ENCODE results near the gene SHTN1.

SHTN1 gene

GRCh38 chr10:116995648-116996047 lies 9.3 kb downstream of the SHTN1 start:
- no peaks in the 10 kb centered on the region for H3K4me1 Mint-ChIP-seq
- no peaks in the 10 kb centered on the region for H3K36me3 Mint-ChIP-seq
- H3K4me3 Mint-ChIP-seq: no peak overlapping the region
- no peaks in the 10 kb centered on the region for H3K9me3 Mint-ChIP-seq
- DNase-seq (no peak), ATAC-seq (replicated peaks) (no peak)
- H3K27me3 Mint-ChIP-seq: peaks cover 15% of the 10 kb centered on the region in 2 donors
- no peak overlapping the region for H3K27ac Mint-ChIP-seq

DNA sequence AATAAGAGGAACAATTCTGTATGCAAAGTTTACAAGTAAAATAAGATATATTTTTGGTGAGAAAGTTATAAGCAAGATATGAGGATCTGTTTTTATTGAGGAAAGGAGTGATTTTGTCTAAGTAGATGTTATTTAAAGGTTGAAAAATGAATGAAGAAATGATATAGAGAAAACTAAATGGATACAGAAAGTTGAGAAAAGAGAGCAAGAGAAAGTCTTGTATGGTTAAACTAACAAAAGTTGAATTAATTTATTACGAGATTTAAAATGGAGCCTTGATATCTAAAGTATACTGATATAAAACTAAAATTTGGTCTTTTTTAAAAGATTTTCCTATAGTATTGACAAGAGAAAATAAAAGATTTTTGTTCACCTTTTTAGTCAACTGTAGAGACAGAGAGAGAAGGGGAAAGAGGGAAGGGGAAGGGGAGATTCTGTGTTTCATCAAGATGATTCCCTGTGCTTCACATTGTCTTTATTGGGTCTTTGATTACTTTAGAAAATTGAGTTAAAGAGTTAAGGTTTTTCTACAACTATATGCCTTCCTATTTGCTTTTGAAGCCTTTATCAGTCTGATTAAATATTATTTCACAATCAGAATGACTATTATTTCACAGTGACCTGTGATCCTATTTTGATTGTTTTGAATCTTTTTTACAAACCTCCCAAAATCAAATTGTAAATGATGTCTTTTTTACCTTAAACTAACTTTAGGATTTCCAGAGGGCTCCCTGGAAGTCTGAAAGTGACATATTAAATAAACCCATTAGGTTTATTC lies 10.7 kb downstream of the SHTN1 start:
- no peaks in the 10 kb centered on the region for H3K4me1 Mint-ChIP-seq
- H3K27ac Mint-ChIP-seq: no peak overlapping the region
- no peaks in the 10 kb centered on the region for H3K9me3 Mint-ChIP-seq
- H3K4me3 Mint-ChIP-seq: no peak overlapping the region
- peaks cover 12 to 15% of the 10 kb centered on the region in 2 donors for H3K27me3 Mint-ChIP-seq
- ATAC-seq (replicated peaks) (no peak), DNase-seq (no peak)
- H3K36me3 Mint-ChIP-seq: no peaks in the 10 kb centered on the region

DNA sequence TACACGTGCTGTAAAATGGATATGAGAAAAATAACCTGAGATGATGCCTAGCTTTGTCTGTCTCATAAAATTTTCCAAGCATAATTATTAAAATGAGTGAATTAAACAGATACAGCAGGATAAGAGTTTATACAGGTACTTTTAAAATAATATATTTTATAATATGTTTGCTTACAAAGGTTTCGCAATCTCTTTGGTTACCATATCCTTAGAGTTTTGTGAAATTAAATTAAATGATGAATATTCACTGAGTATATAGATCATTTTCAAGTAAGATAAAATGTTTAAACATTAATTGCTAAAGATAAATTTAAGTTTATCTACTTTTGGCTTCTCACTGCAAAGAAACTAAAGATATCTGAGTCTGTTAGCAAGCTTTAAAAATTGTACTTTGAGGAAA lies 11.4 kb downstream of the SHTN1 start:
- Mint-ChIP-seq H3K27me3 (peaks cover 12 to 15% of the 10 kb centered on the region in 2 donors), H3K27ac (no peak overlapping the region), H3K4me3 (no peak overlapping the region), H3K36me3 (no peaks in the 10 kb centered on the region), H3K4me1 (no peaks in the 10 kb centered on the region), H3K9me3 (no peaks in the 10 kb centered on the region)
- ATAC-seq (replicated peaks) (no peak), DNase-seq (no peak)

DNA sequence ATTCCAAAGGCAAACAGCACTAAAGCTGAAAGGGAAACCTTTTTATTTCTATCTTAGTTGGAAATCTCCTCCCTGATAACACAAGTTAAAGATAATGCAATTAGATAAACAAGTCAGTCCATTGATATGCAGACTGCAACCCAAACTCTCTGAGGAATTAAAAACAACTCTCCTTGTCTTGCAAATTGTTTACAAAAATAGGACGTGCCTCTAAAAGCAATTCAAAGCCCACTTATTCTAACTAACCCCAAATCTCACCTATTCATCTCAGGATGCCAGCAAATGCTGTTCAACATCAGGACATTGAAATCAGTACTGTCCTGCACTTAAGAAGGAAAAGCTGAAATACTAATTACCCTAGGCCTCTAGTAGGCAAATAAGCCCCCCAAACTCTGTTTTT lies 12.8 kb downstream of the SHTN1 start:
- no peaks in the 10 kb centered on the region for H3K4me1 Mint-ChIP-seq
- no peak overlapping the region for H3K4me3 Mint-ChIP-seq
- DNase-seq: no peak
- ATAC-seq (replicated peaks): no peak
- H3K36me3 Mint-ChIP-seq: no peaks in the 10 kb centered on the region
- peaks cover 7 to 9% of the 10 kb centered on the region in 2 donors for H3K27me3 Mint-ChIP-seq
- peaks cover 0 to 1% of the 10 kb centered on the region in 2 donors for H3K9me3 Mint-ChIP-seq
- H3K27ac Mint-ChIP-seq: no peak overlapping the region

- Mint-ChIP-seq H3K4me3 (no peak overlapping the region), H3K27ac (no peak overlapping the region), H3K9me3 (peaks cover 0 to 2% of the 10 kb centered on the region in 2 donors), H3K27me3 (no peaks in the 10 kb centered on the region), H3K36me3 (no peaks in the 10 kb centered on the region), H3K4me1 (no peaks in the 10 kb centered on the region)
- DNase-seq (no peak), ATAC-seq (replicated peaks) (no peak)
Observed at GRCh38 chr10:116990276-116990800, 14.6 kb downstream of the SHTN1 start.

- peaks cover 0 to 2% of the 10 kb centered on the region in 2 donors for H3K9me3 Mint-ChIP-seq
- H3K4me3 Mint-ChIP-seq: no peak overlapping the region
- H3K4me1 Mint-ChIP-seq: no peaks in the 10 kb centered on the region
- H3K27me3 Mint-ChIP-seq: no peaks in the 10 kb centered on the region
- no peak overlapping the region for H3K27ac Mint-ChIP-seq
- H3K36me3 Mint-ChIP-seq: no peaks in the 10 kb centered on the region
- no peak for ATAC-seq (replicated peaks)
- DNase-seq: no peak
Observed at GRCh38 chr10:116989439-116989838, 15.5 kb downstream of the SHTN1 start.

DNA sequence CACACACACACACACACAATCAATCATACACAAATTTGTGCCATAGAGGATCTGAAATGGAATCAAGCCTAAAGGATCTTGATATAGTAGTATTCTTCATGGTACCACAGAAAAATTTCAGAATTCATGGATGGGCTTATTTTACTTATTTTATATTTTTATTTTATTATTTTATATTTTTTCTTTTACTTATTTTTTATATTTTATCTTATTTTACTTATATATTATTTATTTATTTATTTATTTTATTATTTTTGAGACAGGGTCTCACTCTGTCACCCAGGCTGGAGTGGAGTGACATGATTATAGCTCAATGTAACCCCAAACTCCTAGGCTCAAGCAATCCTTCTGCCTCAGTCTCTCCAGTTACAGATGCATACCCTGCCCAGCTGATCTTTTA lies 16.7 kb downstream of the SHTN1 start:
- DNase-seq (no peak), ATAC-seq (replicated peaks) (no peak)
- Mint-ChIP-seq H3K27ac (no peak overlapping the region), H3K36me3 (no peaks in the 10 kb centered on the region), H3K9me3 (peaks cover 0 to 2% of the 10 kb centered on the region in 2 donors), H3K4me3 (no peak overlapping the region), H3K27me3 (no peaks in the 10 kb centered on the region), H3K4me1 (no peaks in the 10 kb centered on the region)

DNA sequence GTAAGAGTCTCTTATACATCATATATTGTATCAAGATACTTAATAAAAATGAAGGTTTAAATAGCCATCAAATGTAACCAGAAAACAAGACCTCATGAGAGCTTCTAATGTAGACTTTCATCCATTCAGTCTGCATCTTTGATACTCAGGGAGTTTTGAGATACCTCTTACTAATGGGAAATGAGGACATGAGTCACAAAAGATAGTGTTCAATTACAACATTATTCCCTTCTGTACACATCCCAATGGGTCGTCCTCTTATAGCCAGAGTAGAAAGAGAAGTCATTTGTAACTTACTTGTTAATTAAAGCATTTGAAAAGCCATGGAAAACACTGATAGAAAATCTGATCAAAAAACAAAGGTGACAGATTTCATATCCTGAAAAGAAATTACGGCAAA lies 19.4 kb downstream of the SHTN1 start:
- DNase-seq: no peak
- no peaks in the 10 kb centered on the region for H3K27me3 Mint-ChIP-seq
- H3K9me3 Mint-ChIP-seq: peaks cover 0 to 2% of the 10 kb centered on the region in 2 donors
- no peaks in the 10 kb centered on the region for H3K36me3 Mint-ChIP-seq
- no peak for ATAC-seq (replicated peaks)
- no peak overlapping the region for H3K4me3 Mint-ChIP-seq
- no peaks in the 10 kb centered on the region for H3K4me1 Mint-ChIP-seq
- no peak overlapping the region for H3K27ac Mint-ChIP-seq

DNA sequence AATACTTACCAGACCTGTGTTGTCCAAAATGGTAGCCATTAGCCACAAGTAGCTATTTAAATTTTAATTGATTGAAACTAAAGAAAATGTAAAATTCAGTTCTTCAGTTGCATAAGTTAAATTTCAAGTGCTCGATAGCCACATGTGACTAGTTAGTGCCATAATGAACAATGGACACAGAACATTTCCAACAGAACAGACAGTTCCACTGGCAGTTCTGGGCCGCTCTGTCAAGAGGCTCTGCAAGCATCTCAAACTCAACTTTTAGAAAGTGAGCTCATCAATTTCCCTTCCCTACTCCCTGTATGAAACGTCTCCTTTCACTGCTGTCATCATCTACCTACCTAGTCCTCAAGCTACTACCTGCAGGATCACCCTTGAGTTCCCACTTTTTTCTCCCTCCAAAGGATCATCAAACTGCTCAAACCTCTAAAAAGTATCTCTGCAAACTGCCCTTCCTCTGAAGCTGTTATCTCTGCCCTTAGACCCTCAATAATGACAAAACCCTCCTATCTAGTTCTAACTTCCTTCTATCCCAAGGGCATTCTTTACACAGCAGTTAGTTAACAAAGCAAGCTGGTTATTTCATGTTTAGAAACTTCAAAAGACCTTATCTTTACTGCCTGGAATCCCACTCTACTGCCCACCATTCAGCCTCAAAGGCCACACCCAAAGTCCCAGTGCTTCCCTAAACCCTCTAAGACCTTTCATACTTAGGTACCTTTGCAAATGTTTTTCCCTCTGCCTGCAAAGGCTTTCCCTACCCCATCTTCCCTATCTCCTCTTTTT lies 20.6 kb downstream of the SHTN1 start:
- H3K4me1 Mint-ChIP-seq: no peaks in the 10 kb centered on the region
- H3K27ac Mint-ChIP-seq: no peak overlapping the region

DNA sequence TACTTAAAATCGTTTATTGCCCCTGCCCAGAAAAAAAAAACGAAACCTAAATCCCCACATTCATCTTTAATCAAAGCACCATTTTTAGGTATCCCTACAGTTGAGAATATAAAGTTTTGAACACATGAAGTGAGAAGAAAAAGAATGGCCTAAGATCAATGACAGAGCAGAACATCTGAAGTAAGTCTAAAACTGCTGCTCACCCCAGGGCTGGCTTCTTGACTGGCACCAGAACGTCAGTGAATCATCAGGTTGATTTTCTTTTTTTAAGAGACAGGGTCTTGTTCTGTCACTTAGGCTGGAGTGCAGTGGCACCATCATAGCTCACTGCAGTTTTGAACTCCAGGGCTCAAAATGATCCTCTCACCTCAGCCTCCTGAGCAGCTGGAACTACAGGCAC lies 24.9 kb downstream of the SHTN1 start:
- Mint-ChIP-seq H3K4me3 (no peak overlapping the region), H3K36me3 (no peaks in the 10 kb centered on the region)
- no peak for DNase-seq

More for the DNA sequence above, 20.6 kb downstream of the SHTN1 start:
- Mint-ChIP-seq H3K9me3 (peaks cover 0 to 2% of the 10 kb centered on the region in 2 donors), H3K27me3 (no peaks in the 10 kb centered on the region), H3K36me3 (no peaks in the 10 kb centered on the region), H3K4me3 (no peak overlapping the region)
- DNase-seq (no peak), ATAC-seq (replicated peaks) (no peak)

DNA sequence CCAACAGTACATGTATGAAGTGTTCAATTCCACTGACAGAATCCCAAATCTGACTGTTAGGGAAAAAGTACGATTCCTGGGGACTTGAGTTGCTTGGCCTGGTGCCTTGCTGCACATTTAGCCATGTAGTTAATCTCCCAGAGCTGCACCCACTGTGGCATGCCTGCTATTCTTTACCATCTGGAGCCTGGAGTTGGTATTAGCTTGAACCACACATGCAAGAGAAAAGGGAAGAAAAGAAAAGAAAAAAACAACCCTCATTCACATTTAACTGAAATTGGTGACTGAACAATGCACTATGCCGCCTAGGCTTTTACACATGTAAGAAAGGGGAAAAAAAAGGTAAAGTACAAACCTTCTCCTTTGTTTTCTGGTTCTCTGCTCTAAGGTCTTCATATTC lies 26.1 kb downstream of the SHTN1 start:
- DNase-seq: no peak
- Mint-ChIP-seq H3K4me1 (no peaks in the 10 kb centered on the region), H3K4me3 (no peak overlapping the region), H3K9me3 (no peaks in the 10 kb centered on the region), H3K36me3 (no peaks in the 10 kb centered on the region), H3K27me3 (no peaks in the 10 kb centered on the region), H3K27ac (no peak overlapping the region)
- ATAC-seq (replicated peaks): no peak

More for the DNA sequence above, 24.9 kb downstream of the SHTN1 start:
- H3K4me1 Mint-ChIP-seq: no peaks in the 10 kb centered on the region
- no peak for ATAC-seq (replicated peaks)
- no peaks in the 10 kb centered on the region for H3K27me3 Mint-ChIP-seq
- H3K27ac Mint-ChIP-seq: no peak overlapping the region
- no peaks in the 10 kb centered on the region for H3K9me3 Mint-ChIP-seq

DNA sequence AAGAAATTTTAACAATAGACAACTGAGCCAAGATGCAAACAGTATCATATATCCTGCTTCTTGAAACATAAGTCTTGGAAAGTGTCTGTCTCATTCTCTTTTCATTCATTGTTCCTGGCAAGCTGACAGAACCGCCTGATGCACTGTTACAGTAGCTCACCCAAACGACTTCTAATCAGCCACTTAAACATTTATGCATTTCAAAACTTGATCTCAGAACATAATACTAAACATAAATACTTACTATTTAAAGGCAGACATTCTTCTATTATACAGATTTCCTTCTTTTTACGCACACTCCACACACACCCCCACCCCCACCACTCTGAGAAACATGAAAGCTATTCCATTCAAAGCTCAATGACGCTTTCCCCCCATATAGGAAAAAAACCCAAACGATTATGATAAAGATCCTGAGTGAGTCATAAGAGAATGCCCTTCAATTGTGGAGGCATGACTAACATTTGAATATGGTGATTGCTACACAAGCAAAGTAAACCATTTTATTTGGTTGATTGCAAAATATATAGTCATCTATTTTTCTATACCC lies 30.5 kb downstream of the SHTN1 start:
- ATAC-seq (replicated peaks) (no peak), DNase-seq (no peak)
- no peak overlapping the region for H3K4me3 Mint-ChIP-seq
- H3K9me3 Mint-ChIP-seq: no peaks in the 10 kb centered on the region
- no peaks in the 10 kb centered on the region for H3K36me3 Mint-ChIP-seq
- H3K4me1 Mint-ChIP-seq: no peaks in the 10 kb centered on the region
- no peak overlapping the region for H3K27ac Mint-ChIP-seq
- H3K27me3 Mint-ChIP-seq: no peaks in the 10 kb centered on the region

DNA sequence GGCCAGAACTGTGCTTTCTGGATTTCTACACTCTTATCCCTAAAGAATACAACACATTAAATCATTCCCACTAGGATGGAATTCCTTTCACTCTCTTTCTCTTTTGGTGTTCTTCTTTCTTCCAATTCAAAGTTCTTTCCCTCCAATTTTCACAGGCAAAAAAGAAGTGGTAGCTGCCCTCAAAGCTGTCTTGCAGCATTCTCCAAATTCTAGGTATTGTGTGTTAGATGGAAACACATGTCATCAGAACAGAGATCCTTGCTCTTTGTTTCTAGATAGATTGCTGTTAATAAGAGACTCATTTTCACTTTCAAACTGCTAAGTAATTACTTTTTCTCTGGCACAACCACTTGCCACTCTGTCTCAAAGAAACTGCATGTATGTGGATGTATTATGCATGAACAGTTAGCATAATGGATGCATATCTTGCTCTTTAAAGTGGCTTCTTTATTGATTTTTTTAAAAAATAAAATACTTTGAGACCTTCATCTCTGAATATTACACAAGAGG lies 31.0 kb downstream of the SHTN1 start:
- ATAC-seq (replicated peaks): no peak
- Mint-ChIP-seq H3K36me3 (no peaks in the 10 kb centered on the region), H3K9me3 (peaks cover 0 to 2% of the 10 kb centered on the region in 2 donors), H3K27ac (no peak overlapping the region), H3K4me1 (no peaks in the 10 kb centered on the region), H3K27me3 (no peaks in the 10 kb centered on the region), H3K4me3 (no peak overlapping the region)
- DNase-seq: no peak

DNA sequence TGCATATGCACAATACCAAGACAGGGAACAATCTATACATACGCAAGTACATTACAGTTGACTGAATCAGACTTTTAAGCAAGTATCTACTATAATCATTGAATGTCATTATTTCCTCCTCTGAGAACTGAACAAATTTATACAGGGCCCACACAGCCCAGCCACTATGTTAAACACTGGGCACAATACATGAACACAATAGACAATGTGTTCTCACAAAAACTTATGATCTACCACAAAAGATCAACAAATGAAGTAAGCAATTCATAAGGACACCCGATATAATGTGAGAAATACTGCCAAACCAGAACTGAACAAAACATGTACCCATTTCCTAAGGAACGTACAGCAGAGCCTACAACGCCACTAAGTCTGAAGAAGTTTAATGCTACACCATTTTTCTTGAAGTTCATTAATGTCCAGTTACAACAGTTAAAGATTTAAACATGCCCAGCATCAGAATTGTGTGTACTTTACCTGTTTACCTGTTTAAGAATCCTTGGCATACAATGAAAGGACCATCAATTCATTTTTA lies 31.5 kb downstream of the SHTN1 start:
- no peak overlapping the region for H3K27ac Mint-ChIP-seq
- H3K27me3 Mint-ChIP-seq: no peaks in the 10 kb centered on the region
- no peaks in the 10 kb centered on the region for H3K36me3 Mint-ChIP-seq
- DNase-seq (no peak), ATAC-seq (replicated peaks) (no peak)
- no peaks in the 10 kb centered on the region for H3K4me1 Mint-ChIP-seq
- peaks cover 0 to 2% of the 10 kb centered on the region in 2 donors for H3K9me3 Mint-ChIP-seq
- H3K4me3 Mint-ChIP-seq: no peak overlapping the region

All from stimulated activated naive B cell treated with anti-CD40 and anti-IgM and Interleukin-4, amounts not matched to agents 10 μg/mL and 1 μg/mL and 100 μg/mL, for 72 hours (primary cell).